ENCODE data around the gene TRAPPC13.

Gene TRAPPC13

GRCh38 chr5:65707663-65708062 is 82.8 kb downstream of the TRAPPC13 start:
- Histone ChIP-seq H3K27ac (no peak overlapping the region), H3K79me2 (ENCODE audit: insufficient read depth, low read depth) (no peaks in the 10 kb centered on the region), H2AFZ (ENCODE audit: low read depth) (no peak overlapping the region), H3K4me1 (ENCODE audit: low read depth, poor library complexity, severe bottlenecking) (no peaks in the 10 kb centered on the region), H3K4me2 (no peak overlapping the region), H3K4me3 (IDR thresholded peaks at IDR 0.05; ENCODE audit: insufficient read depth, low read depth, low read length) (no peak overlapping the region), H3K36me3 (ENCODE audit: insufficient read depth) (no peaks in the 10 kb centered on the region), H4K20me1 (ENCODE audit: insufficient read depth) (no peaks in the 10 kb centered on the region), H3K9ac (no peak overlapping the region), H3K27me3 (ENCODE audit: insufficient read depth, low read depth) (no peaks in the 10 kb centered on the region)
- no peak for TF ChIP-seq CTCF (conservative IDR thresholded peaks at IDR 0.05; ENCODE audit: low read depth, low read length)

GRCh38 chr5:65708145-65708544 is 83.3 kb downstream of the TRAPPC13 start:
- no peak for TF ChIP-seq CTCF (conservative IDR thresholded peaks at IDR 0.05; ENCODE audit: low read depth, low read length)
- Histone ChIP-seq H3K9ac (no peak overlapping the region), H3K27me3 (ENCODE audit: insufficient read depth, low read depth) (no peaks in the 10 kb centered on the region), H3K4me2 (no peak overlapping the region), H4K20me1 (ENCODE audit: insufficient read depth) (no peaks in the 10 kb centered on the region), H3K36me3 (ENCODE audit: insufficient read depth) (no peaks in the 10 kb centered on the region), H3K27ac (no peak overlapping the region), H3K4me3 (IDR thresholded peaks at IDR 0.05; ENCODE audit: insufficient read depth, low read depth, low read length) (no peak overlapping the region), H3K4me1 (ENCODE audit: low read depth, poor library complexity, severe bottlenecking) (no peaks in the 10 kb centered on the region), H2AFZ (ENCODE audit: low read depth) (no peak overlapping the region), H3K79me2 (ENCODE audit: insufficient read depth, low read depth) (no peaks in the 10 kb centered on the region)
